ENCODE results near the gene ACTR6.
"Not testable (repeated sequence)": the region's sequence is repeated elsewhere in the genome, so short reads cannot be mapped to it uniquely, and the experiment has no call there.

The ACTR6 gene

DNA sequence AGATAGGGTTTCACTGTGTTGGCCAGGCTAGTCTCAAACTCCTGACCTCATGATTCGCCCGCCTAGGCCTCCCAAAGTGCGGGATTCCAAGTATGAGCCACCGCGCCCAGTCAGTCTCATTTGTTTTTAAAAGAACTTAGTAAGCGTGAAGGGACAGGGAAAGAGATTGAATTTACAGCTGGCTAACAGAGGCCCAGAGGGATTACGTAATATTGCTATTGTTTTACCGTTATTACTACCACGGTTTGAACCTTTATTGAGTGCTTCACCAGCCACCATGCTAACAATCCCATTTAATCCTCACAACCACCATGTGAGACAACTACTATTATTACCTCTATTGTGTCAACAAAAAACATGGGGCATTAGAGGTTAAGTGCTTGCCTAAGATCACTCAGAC lies 31.3 kb upstream of the ACTR6 start:
- no peak overlapping the region for H3K4me3 Mint-ChIP-seq
- no peak overlapping the region for H3K27ac Mint-ChIP-seq
- peaks cover 1% of the 10 kb centered on the region for H3K4me1 Mint-ChIP-seq (ENCODE audit: low read depth)
- no peaks in the 10 kb centered on the region for H3K27me3 Mint-ChIP-seq (ENCODE audit: low read depth)
- peaks cover 4% of the 10 kb centered on the region for H3K36me3 Mint-ChIP-seq (ENCODE audit: low read depth)
- H3K9me3 Mint-ChIP-seq, result no peaks in the 10 kb centered on the region

- no peaks in the 10 kb centered on the region for H3K27me3 Mint-ChIP-seq (ENCODE audit: low read depth)
- H3K4me3 Mint-ChIP-seq, result no peak overlapping the region
- peaks cover 4% of the 10 kb centered on the region for H3K36me3 Mint-ChIP-seq (ENCODE audit: low read depth)
- no peaks in the 10 kb centered on the region for H3K4me1 Mint-ChIP-seq (ENCODE audit: low read depth)
- no peak overlapping the region for H3K27ac Mint-ChIP-seq
- H3K9me3 Mint-ChIP-seq, result no peaks in the 10 kb centered on the region
These were observed 30.2 kb upstream of the ACTR6 start for GRCh38 chr12:100170313-100170858.

GRCh38 chr12:100171248-100171647 lies 29.4 kb upstream of the ACTR6 start:
- Mint-ChIP-seq H3K9me3 (no peaks in the 10 kb centered on the region), H3K4me1 (ENCODE audit: low read depth) (no peaks in the 10 kb centered on the region), H3K27me3 (ENCODE audit: low read depth) (no peaks in the 10 kb centered on the region), H3K27ac (no peak overlapping the region), H3K4me3 (no peak overlapping the region), H3K36me3 (ENCODE audit: low read depth) (peaks cover 4% of the 10 kb centered on the region)

DNA sequence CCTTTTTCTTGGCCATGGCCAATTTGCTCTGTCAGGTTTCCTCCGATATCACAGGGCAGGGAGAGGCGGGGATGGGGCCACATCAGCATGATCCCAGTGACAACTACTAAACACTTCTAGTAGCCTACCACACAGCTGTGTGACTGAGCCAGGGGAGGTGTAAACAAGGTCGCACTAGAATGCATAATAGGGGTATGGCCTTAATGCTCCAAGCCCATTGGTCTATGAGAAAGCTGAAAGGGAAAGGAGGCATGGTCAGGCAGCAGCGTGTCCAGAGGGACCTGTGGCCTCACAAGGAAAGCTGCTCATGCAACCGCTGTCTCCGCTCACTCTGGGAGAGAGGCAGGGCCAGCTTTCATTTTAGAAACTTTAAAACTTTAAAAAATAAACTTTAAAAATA lies 27.5 kb upstream of the ACTR6 start:
- Mint-ChIP-seq H3K4me1 (ENCODE audit: low read depth) (no peaks in the 10 kb centered on the region), H3K4me3 (no peak overlapping the region), H3K36me3 (ENCODE audit: low read depth) (peaks cover 4% of the 10 kb centered on the region), H3K27ac (no peak overlapping the region), H3K27me3 (ENCODE audit: low read depth) (no peaks in the 10 kb centered on the region), H3K9me3 (no peaks in the 10 kb centered on the region)

- Mint-ChIP-seq H3K27me3 (ENCODE audit: low read depth) (no peaks in the 10 kb centered on the region), H3K9me3 (no peaks in the 10 kb centered on the region), H3K27ac (no peak overlapping the region), H3K36me3 (ENCODE audit: low read depth) (peaks cover 6% of the 10 kb centered on the region), H3K4me1 (ENCODE audit: low read depth) (no peaks in the 10 kb centered on the region), H3K4me3 (no peak overlapping the region)
These were observed 26.1 kb upstream of the ACTR6 start for GRCh38 chr12:100174495-100174894.

GRCh38 chr12:100176493-100176892 lies 24.1 kb upstream of the ACTR6 start:
- H3K9me3 Mint-ChIP-seq; H3K27ac Mint-ChIP-seq; H3K27me3 Mint-ChIP-seq (ENCODE audit: low read depth); H3K4me1 Mint-ChIP-seq (ENCODE audit: low read depth); H3K4me3 Mint-ChIP-seq: not testable (repeated sequence)
- H3K36me3 Mint-ChIP-seq (ENCODE audit: low read depth), result peaks cover 11% of the 10 kb centered on the region

DNA sequence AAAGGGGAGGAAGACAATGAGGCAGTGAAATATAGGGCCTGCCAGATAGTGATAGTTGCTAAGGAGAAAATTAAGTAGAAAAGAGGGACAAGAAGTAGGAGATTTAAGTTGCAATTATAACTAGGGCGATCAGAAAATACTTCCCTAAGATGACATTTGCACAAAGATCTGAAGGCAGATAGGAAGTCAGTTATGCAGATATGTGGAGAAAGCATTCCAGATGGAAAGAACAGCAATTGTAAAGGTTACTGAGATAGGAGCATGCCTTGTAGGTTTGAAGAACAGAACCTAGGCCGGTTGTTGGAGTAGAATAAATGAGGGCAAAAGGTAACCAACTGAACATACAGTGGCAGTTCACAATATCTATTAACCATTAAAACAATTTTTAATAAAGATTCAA lies 21.4 kb upstream of the ACTR6 start:
- Mint-ChIP-seq H3K27me3 (ENCODE audit: low read depth) (no peaks in the 10 kb centered on the region), H3K36me3 (ENCODE audit: low read depth) (peaks cover 9% of the 10 kb centered on the region)

GRCh38 chr12:100184549-100185145 lies 16.0 kb upstream of the ACTR6 start:
- peaks cover 29% of the 10 kb centered on the region for H3K4me1 Mint-ChIP-seq (ENCODE audit: low read depth)
- H3K27me3 Mint-ChIP-seq (ENCODE audit: low read depth), result no peaks in the 10 kb centered on the region
- H3K36me3 Mint-ChIP-seq (ENCODE audit: low read depth), result peaks cover 10% of the 10 kb centered on the region
- no peak overlapping the region for H3K4me3 Mint-ChIP-seq
- no peak overlapping the region for H3K27ac Mint-ChIP-seq
- H3K9me3 Mint-ChIP-seq, result no peaks in the 10 kb centered on the region

More for the DNA sequence above, 21.4 kb upstream of the ACTR6 start:
- Mint-ChIP-seq H3K4me3 (no peak overlapping the region), H3K4me1 (ENCODE audit: low read depth) (peaks cover 17% of the 10 kb centered on the region), H3K9me3 (no peaks in the 10 kb centered on the region), H3K27ac (no peak overlapping the region)

GRCh38 chr12:100185361-100185894 lies 15.2 kb upstream of the ACTR6 start:
- Mint-ChIP-seq H3K9me3 (no peaks in the 10 kb centered on the region), H3K27ac (no peak overlapping the region), H3K4me1 (ENCODE audit: low read depth) (peaks cover 28% of the 10 kb centered on the region), H3K27me3 (ENCODE audit: low read depth) (no peaks in the 10 kb centered on the region), H3K36me3 (ENCODE audit: low read depth) (peaks cover 11% of the 10 kb centered on the region), H3K4me3 (no peak overlapping the region)

DNA sequence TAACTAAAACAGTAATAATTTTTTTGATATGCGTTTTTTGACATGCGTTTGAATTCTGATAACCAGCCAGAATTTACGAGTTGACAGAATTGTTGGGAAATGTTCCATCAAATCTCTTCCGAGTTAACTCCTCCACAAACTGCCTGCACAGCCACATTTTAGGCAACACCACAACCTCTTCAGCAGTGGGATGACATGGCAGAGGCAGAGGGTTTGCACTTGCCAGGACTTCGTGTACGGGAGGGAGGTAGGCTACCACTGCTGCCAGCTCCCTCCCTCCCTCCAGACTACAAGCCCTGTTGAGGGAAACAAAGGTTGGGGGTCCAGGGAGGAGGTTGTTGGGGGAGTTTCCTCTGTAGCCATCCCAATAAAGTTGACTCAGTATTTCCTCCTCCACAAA lies 14.5 kb upstream of the ACTR6 start:
- no peaks in the 10 kb centered on the region for H3K27me3 Mint-ChIP-seq (ENCODE audit: low read depth)

DNA sequence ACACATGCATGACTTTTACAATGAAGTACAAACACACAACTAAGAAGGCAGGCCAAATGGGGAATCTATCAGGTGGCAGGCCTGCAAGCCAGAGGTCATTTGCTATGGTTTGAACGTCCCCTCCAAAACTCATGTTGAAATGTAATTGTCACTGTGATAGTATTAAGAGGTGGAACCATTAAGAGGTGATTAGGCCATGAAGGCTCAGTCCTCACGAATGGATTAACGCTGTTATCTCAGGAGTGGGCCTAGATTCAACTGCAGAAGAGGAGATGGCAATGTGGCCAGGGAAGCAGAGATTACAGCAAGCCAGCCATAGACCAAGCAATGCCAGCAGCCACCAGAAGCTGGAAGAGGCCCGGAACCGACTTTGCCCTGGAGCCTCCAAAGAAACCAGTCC lies 13.5 kb upstream of the ACTR6 start:
- no peak overlapping the region for H3K4me3 Mint-ChIP-seq
- H3K36me3 Mint-ChIP-seq (ENCODE audit: low read depth), result peaks cover 11% of the 10 kb centered on the region
- H3K27me3 Mint-ChIP-seq (ENCODE audit: low read depth), result no peaks in the 10 kb centered on the region
- H3K27ac Mint-ChIP-seq, result no peak overlapping the region
- peaks cover 23% of the 10 kb centered on the region for H3K4me1 Mint-ChIP-seq (ENCODE audit: low read depth)
- H3K9me3 Mint-ChIP-seq, result no peaks in the 10 kb centered on the region

More for the DNA sequence above, 14.5 kb upstream of the ACTR6 start:
- Mint-ChIP-seq H3K4me3 (no peak overlapping the region), H3K36me3 (ENCODE audit: low read depth) (peaks cover 9% of the 10 kb centered on the region), H3K27ac (no peak overlapping the region), H3K9me3 (no peaks in the 10 kb centered on the region), H3K4me1 (ENCODE audit: low read depth) (peaks cover 24% of the 10 kb centered on the region)

DNA sequence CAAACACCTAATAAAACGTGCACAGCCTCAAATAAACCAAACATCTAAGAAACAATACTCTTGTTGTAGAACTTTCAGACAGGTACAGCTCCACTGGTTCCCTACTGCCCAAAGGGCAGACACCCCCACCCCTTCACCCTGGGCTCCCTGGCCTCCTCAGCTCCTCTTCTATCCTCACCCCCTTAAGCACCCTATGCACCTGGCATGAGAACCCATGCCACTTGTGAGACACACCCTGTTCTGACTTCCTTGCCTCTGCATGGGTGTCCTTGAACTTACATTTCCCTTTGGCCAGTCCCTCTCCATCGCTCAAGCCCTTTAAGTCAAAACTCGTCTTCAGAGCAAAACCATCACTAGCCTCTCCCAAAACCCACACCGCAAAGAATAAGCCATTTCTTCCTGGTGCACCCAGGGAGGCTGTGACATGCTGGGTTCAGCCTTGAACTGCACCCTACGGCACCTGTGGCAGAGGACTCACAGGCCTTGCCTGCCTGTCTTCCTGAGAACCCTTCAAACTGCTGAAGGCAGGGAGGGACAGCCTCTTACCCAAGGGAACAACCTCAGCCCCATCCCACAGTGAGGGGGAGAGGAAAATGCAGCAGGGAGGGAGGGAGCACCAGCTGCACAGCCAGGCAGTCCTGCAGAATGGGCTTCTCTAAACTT lies 12.6 kb upstream of the ACTR6 start:
- no peaks in the 10 kb centered on the region for H3K9me3 Mint-ChIP-seq
- no peak overlapping the region for H3K27ac Mint-ChIP-seq
- peaks cover 12% of the 10 kb centered on the region for H3K36me3 Mint-ChIP-seq (ENCODE audit: low read depth)
- peaks cover 22% of the 10 kb centered on the region for H3K4me1 Mint-ChIP-seq (ENCODE audit: low read depth)
- H3K27me3 Mint-ChIP-seq (ENCODE audit: low read depth), result no peaks in the 10 kb centered on the region
- no peak overlapping the region for H3K4me3 Mint-ChIP-seq

DNA sequence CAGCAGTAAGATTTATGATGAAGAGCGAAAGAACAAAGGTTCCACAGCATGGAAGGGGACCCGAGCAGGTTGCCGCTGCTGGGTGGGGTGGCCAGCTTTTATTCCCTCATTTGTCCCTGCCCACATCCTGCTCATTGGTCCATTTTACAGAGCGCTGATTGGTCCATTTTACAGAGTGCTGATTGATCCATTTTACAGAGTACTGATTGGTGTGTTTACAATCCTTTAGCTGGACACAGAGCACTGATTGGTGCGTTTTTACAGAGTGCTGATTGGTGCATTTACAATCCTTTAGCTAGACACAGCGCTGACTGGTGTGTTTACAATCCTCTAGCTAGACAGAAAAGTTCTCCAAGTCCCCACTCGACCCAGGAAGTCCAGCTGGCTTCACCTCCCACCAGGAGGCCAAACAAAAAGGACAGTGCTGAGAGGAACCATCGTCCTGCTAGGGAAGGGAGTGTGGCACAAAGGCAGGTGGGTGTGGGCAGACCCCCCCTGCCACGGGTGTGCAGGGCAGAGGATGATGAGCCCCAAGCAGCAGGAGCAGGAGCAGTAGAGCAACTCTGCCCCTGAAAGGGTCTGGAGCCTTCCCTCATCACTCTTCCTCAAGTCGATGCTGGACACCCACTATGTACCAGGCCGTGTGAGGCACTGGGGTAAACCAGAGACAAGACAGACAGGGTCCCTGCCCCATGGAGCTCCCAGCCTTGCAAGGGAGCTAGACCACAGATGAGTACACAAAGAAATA lies 11.6 kb upstream of the ACTR6 start:
- peaks cover 12% of the 10 kb centered on the region for H3K36me3 Mint-ChIP-seq (ENCODE audit: low read depth)
- not testable (repeated sequence) for H3K4me3 Mint-ChIP-seq; H3K9me3 Mint-ChIP-seq; H3K27me3 Mint-ChIP-seq (ENCODE audit: low read depth); H3K27ac Mint-ChIP-seq
- peaks cover 19% of the 10 kb centered on the region for H3K4me1 Mint-ChIP-seq (ENCODE audit: low read depth)

DNA sequence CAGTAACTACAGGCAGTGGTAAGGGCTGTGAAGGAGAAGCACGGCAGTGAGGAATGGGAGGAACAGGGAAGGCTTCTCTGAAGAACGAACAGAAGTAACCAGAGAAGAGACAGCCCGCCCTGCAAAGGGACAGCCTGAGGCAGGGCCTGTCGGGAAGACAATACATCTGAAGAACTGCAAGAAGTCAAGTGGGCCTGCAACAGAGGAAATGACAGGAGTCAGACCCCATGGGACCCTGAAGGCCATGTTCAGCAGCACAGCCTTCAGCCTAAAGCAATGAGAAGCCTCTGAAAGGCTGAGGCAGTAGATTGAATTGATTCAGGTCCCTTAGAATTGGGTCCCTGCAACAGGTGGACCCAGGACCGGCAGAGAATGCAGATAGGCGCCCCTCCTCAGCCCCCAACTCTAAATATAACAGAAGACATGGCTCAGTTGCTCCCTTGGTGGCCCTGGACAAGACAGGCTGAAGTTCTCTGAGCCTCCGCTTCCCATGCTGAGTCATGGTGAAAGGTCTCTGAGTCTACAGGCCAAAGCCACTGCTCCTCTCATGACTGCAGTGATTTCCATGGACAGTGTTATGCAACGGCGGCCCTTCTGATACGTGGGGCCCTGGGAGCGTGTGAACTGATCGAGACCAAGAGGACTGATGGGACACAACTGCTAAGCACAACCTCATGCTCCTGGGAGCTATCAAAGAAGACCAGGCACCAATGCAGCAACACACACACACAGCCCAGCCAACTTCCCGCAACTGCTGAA lies 10.8 kb upstream of the ACTR6 start:
- Mint-ChIP-seq H3K36me3 (ENCODE audit: low read depth) (peaks cover 19% of the 10 kb centered on the region), H3K27me3 (ENCODE audit: low read depth) (no peaks in the 10 kb centered on the region), H3K4me1 (ENCODE audit: low read depth) (peaks cover 19% of the 10 kb centered on the region), H3K27ac (no peak overlapping the region), H3K4me3 (no peak overlapping the region), H3K9me3 (no peaks in the 10 kb centered on the region)
